ELR (cell line): ENCODE data around the gene GFPT1.
"Not testable (repeated sequence)": the region's sequence is repeated elsewhere in the genome, so short reads cannot be mapped to it uniquely, and the experiment has no call there.

Source experiments
- DNase-seq: peaks from one replicate; pipeline ENCODE4 v3.0.0-alpha.2; 2015; ENCODE audit warnings: low read depth

Gene GFPT1

DNA sequence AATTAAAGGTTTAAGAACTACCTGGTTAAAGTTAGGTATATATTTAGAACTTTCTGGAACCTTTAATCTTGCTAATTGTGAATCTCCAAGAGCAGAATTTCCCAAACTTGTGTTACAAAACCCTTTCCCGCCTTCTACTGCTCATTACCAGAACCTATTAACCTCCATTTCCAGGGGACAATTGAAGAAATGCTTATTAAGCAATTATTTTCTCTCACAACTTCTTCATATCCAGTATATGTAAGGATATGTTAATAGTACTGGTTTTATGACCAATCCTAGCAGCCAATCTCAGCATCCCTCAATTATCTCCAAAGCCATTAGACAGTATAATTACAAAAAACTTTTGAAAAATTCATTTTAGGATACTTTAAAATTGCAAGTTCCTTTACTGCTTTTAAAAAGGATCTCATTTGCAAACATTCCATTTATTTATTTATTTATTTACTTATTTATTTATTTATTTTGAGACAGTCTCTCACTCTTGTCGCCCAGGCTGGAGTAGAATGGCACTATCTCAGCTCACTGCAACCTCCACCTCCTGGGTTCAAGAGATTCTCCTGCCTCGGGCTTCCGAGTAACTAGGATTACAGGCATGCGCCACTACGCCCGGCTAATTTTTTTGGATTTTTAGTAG is 3.7 kb downstream of the GFPT1 start:
- DNase-seq = no peak

DNA sequence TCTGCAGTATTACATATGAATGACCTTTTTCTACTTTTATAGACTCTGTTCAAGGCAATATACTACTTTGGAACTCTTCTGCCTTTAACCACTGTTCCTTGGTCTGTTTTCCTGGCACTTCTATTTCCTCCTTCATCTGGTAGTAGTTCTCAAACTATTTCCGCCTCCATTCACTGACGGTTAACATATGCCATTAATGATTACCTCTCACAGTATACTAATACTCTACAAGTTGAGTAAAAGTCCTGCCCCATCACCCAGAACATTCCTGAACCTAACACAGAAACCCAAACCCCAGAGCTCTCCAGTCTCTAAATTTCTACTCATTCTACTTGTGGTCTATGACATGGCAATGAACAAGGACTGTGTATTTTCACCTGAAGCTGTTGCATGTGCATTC is 4.5 kb downstream of the GFPT1 start:
- DNase-seq = no peak

- DNase-seq = peak; percentile 49
These were observed 5.7 kb downstream of the GFPT1 start for GRCh38 chr2:69381337-69381737.

GRCh38 chr2:69380072-69380917 is 6.7 kb downstream of the GFPT1 start:
- no peak for DNase-seq

GRCh38 chr2:69376403-69376802 is 10.6 kb downstream of the GFPT1 start:
- no peak for DNase-seq

DNA sequence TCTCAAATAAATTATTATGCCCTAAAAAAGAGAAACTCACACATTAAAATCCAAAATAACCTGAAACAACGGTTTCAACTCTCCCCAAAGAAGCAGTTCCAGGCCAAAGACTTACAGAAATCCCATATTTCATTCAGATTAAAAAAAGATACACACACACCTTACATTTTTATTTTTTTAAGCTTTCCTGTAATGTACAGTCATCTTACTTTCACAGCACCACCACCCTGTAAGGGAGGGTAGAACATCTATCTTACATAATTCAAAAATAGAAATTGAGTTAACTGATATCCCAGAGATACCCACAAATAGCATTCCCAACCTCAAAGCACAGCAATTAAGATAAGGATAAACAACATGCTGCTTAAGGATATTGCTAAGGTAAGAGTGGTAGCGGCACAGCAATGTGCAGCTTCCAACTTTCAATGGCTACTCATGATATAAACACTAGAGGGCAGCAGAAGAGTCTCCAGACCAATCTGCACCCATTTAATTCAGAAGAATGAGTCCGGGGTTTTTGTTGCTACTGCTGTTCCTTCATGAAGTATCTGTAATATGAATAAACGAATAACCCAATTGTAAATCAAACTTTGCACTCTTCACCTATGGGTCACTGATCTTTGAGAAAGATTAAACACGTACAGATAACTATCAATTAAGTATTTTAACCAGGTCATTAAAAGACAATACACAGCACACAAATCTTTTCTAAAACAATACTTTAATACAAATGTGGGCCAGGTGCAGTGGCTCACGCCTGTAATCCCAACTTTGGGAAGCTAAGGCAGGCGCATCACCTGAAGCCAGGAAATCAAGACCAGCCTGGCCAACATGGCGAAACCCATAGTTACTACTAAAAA is 11.3 kb downstream of the GFPT1 start:
- peak; percentile 62 for DNase-seq

DNA sequence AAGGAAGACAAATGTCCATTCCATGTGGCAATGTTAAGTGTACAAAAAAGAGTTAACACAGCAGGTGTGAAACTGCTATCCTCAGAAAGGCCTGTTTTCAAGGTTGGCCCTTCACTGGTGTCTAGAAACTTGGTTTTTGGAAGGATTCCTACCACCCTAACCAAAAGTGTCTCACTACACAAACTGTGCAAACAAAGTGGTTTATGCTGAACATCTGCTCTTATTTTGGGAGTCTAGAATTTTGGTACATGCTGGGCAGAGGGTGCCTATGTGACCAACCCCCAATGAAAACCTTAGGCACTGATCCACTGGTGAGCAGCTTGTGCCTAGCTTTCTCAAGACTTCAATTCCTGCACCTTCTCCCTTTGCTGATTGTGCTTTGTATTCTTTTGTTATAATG is 14.3 kb downstream of the GFPT1 start:
- DNase-seq = no peak

- no peak for DNase-seq
These were observed 17.2 kb downstream of the GFPT1 start for GRCh38 chr2:69369802-69370201.

DNA sequence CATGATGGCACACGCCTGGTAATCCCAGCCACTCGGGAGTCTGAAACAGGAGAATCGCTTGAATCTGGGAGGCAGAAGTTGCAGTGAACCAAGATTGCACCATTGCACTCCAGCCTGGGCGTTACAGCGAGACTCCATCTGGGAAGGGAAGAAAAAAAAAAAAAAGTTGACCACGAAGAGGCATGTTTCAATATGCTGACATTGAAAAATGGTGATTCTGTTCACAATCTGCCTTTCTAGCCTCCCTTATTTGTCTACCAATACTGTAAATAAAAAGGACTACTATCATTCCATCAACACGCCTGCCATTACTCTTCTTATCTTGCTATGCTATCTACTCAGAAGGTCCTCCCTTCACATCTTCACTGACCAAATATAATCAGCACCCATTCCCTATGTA is 18.4 kb downstream of the GFPT1 start:
- no peak for DNase-seq

DNA sequence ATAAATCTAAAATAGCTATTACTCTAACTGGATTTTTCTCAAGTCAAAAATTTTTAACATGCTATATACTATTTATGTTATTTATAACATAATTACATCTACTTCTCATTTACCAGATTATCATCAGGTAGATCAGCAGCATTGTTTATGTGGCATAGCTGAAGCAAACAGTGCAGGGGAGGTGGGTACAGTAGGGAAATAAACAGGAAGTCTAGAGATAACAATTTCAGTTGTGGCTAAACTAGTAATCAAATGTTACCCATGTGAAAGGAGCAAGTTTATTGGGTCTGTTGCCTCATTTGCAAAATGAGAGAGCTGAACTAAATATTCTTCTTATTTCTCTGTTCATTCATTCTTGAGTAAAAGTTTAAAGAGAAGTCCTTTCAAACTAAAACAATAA is 27.7 kb downstream of the GFPT1 start:
- DNase-seq = no peak

- DNase-seq = no peak
These were observed 28.1 kb downstream of the GFPT1 start for GRCh38 chr2:69358914-69359313.

GRCh38 chr2:69356471-69356870 is 30.6 kb downstream of the GFPT1 start:
- no peak for DNase-seq

DNA sequence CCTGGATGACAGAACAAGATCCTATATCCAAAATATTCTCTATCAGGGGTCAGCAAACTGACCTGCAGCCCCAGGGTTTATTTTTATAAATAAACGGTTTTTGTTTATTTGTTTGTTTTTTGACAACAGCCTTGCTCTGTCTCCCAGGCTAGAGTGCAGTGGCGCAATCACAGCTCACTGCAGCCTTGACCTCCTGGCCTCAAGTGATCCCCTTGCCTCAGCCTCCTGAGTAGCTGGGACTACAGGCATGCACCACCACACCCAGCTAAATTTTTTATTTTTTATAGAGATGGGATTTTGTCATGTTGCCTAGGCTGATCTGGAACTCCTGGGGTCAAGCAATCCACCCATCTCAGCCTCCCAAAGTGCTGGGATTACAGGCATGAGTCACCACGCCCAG is 32.1 kb downstream of the GFPT1 start:
- DNase-seq = not testable (repeated sequence)

DNA sequence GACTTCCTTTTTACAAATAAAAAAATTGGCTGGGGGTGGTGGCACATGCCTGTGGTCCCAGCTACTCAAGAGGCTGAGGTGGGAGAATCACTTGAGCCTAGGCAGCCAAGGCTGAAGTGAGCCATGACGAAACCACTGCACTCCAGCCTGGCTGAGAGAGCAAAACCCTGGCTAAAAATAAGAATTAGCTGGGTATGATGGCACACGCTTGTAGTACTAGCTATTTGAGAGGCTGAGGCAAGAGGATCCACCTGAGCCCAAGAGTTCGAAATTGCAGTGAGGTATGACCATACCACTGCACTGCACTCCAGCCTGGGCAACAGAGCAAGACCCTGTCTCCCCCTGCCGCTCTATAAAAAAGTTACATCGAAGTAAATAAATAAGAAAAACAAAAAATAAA is 33.7 kb downstream of the GFPT1 start:
- DNase-seq = no peak

DNA sequence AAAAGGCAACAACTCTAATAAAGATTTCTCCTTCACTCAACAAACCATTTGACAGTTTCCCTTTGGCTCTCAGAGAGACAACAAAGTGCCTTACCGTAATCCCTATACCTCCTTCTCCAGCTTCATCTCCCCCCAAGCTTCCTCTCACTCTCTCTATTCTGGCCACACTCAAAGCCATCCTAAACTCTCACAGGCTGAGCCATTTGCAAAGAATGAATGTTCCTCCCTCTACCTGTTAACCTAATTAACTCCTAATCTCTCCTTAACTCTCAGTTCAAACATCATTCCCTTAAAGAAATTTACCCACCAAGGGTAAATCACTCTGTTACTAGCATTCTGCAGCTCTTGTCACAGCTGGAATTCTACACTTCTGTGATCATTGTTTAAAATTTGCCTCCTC is 38.2 kb downstream of the GFPT1 start:
- DNase-seq = no peak

GRCh38 chr2:69345434-69345833 is 41.6 kb downstream of the GFPT1 start:
- DNase-seq = no peak

DNA sequence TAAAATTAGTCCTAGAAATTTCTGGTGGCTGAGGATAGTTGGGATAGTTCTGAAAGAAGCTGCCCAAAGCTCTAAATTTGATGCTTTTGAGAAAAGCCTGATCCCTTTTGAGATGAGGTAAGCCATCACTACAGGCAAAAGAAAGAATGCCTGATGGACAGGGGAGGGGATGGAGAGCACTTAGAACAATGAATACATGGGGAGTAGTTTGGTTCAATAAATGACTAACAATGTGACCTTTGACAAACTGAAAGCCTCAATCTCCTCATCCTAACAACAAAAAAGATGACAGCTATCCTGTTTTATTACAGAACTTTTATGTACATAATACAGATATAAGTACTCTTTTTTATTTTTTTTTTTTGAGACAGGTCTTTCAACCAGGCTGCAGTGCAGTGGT is 42.7 kb downstream of the GFPT1 start:
- DNase-seq = no peak

GRCh38 chr2:69340101-69340775 is 46.8 kb downstream of the GFPT1 start:
- no peak for DNase-seq

DNA sequence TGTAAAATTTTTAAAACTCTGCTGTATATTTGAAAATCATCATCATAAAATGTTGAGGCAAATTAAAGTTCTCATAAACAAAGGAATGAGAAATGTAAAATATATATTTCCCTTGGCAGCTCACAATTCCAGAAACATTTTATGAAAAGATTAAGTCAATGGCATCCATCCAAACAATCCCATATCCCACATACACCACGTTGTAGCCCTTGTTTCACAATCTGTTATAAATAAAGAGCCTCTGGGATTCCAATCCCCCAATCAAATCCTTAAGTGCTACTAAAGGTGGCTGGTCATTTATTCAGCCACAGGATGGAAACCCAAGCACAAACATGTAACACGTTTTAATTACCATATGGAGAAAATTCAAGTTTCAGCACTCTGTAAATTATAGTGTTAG is 51.7 kb downstream of the GFPT1 start:
- DNase-seq = no peak

DNA sequence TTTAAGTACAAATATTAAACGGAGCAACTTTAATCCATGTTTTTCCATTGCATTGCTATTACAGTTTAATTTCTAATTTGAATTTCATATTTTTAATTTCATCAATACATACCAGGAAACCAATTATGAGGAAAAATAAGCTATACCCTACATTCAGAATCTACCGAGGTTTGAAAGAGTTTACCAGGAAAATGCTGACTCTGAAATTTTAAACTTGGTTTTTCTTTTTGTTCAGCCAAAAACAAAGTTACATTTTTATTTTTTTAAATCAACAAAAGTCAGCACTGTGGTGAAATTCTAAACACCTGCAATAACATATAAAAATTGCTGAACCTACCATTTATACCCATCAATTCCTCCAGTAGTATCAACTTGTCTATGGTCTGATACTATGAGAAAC is 53.7 kb downstream of the GFPT1 start:
- DNase-seq = no peak

DNA sequence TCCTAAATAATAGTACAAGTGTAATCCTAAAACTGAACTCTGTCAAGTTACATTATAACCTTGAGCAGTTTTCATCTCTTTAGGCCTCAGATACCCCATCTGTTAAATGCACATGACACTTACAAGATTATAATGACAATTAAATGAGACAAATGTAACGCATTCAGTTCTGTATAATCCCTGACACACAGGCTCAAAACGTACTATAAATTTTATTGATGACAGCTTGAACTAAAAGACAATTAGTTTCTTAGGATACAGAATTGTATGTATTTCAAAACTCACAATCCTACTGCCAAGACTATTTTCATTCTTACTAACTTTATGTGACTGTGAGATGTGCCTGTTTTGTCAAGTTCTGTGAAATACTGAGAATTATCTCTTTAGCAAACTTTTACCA is 56.2 kb downstream of the GFPT1 start:
- no peak for DNase-seq

- no peak for DNase-seq
These were observed 64.4 kb downstream of the GFPT1 start for GRCh38 chr2:69322631-69323030.
